ENCODE data around the gene ARMC5. TPM values are rescaled to one million over a fixed set of nuclear protein-coding genes. Genes with fewer than 3 reads are reported as not detected.
A peak's percentile ranks its signal among the peaks of the same experiment; 100 is the strongest.
"Not testable (repeated sequence)": the region's sequence is repeated elsewhere in the genome, so short reads cannot be mapped to it uniquely, and the experiment has no call there.

The ARMC5 gene, protein sequence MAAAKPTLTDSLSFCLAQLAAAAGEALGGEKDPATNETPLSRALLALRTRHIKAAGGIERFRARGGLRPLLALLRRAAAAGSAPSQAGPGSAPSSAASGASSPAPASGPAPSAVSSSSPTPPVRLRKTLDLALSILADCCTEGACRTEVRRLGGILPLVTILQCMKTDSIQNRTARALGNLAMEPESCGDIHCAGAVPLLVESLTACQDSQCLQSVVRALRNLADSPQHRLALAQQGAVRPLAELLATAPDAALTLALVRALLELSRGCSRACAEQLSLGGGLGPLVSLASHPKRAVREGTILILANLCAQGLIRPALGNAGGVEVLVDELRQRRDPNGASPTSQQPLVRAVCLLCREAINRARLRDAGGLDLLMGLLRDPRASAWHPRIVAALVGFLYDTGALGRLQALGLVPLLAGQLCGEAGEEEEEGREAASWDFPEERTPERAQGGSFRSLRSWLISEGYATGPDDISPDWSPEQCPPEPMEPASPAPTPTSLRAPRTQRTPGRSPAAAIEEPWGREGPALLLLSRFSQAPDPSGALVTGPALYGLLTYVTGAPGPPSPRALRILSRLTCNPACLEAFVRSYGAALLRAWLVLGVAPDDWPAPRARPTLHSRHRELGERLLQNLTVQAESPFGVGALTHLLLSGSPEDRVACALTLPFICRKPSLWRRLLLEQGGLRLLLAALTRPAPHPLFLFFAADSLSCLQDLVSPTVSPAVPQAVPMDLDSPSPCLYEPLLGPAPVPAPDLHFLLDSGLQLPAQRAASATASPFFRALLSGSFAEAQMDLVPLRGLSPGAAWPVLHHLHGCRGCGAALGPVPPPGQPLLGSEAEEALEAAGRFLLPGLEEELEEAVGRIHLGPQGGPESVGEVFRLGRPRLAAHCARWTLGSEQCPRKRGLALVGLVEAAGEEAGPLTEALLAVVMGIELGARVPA
- 4.6 and 4.9 TPM in 2 replicates for total RNA-seq (2014; rRNA removed; shearing (Covaris generic))

DNA sequence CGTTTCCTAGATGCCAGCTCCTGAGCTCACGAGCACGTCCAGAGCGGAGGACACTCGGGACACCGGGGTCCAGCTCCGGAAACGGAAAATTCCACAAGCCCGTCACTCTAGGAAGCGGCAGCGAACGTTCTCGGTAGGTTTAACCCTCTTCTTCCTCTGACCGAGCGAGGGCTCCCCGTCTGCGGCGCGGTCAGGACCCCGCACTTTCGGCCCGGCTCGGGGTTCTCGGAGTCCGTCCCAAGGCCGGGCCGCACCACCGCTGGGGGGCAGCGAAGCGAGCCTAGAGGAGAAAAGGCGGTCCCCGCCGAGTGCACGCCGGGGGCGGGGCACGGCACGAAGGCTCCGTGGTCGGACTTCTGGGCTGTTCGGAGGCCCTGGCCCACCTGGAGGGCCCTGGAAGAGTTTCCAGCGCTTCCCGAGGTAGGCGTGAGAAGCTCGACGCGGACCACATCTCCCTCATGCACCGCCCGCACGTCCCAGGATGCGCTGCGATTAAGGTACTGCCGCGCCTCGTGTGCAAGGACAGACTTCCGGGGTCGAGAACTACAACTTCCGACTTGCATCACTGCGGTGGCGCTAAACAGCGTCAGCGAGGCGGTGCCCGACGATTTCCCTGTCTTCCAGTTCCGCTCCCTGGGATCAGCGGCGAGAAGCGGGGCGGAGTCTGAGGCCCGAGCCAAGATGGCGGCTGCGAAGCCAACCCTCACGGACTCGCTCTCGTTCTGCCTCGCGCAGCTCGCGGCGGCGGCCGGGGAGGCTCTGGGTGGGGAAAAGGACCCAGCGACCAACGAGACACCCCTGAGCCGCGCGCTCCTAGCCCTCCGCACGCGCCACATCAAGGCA lies at the start of gene ARMC5:
TSS of gene ARMC5 (plus strand) at position 658 of the 843 bp plus-strand sequence. CDS start at position 682, 24 bp downstream.
- peak; percentile 96 for DNase-seq (ENCODE audit: low read depth)

DNA sequence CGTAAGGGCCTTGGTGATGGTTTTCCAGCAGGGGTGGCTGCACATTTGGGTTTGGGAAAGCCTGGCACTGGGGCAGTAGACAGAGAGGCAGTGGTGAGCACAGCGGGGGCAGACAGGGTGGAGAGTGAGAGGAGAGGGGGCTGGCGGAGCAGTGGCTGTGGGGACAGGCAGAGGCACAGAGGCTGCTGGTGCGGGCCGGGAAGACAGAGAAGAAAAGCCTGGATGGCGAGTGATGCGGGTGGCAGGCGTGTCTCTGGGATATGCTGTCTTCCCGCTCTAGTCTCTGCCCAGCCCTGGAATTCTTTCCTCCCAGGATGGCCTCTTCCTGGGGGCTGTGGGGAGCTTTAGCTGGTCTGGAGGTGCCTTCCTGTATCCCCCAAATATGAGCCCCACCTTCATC lies 49.2 kb upstream of the ARMC5 start:
- no peak for DNase-seq (ENCODE audit: low read depth)

DNA sequence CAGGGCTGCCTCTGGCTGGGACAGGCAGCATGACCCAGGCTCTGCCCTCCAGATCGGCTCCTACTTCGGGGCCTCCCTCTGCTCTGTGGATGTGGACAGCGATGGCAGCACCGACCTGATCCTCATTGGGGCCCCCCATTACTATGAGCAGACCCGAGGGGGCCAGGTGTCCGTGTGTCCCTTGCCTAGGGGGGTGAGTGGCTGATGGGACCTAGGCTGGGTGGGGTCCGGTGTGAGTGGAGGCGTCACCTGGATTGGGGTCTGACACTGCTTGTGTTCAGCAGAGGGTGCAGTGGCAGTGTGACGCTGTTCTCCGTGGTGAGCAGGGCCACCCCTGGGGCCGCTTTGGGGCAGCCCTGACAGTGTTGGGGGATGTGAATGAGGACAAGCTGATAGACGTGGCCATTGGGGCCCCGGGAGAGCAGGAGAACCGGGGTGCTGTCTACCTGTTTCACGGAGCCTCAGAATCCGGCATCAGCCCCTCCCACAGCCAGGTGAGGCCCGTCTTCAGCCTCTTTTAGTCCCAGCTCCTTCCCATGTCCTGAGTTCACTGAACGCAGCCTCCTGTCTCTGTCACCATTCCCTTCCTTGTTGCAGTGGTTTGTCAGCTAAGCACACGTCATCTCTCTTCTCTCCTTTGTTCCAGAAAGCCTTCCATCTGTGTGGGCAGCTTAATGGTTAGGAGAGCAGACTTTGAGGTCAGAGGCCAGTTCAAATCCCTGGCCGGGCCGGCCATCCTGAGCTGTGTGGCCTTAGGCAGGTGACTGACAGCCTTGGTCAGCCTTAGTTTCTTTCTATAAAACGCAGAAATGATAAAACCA lies 48.1 kb upstream of the ARMC5 start:
- DNase-seq (ENCODE audit: low read depth): no peak

DNA sequence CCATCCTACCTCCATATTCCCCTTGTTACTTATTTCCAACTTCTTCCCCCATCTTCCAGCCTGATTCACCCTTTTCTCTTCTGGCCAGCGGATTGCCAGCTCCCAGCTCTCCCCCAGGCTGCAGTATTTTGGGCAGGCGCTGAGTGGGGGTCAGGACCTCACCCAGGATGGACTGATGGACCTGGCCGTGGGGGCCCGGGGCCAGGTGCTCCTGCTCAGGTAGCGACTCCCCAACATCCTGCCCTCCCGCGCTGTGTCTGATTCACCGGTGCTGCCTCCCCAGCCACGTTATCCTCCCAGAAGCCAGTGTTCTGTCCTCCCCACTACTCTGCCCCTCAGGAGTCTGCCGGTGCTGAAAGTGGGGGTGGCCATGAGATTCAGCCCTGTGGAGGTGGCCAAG lies 46.6 kb upstream of the ARMC5 start:
- no peak for DNase-seq (ENCODE audit: low read depth)

DNA sequence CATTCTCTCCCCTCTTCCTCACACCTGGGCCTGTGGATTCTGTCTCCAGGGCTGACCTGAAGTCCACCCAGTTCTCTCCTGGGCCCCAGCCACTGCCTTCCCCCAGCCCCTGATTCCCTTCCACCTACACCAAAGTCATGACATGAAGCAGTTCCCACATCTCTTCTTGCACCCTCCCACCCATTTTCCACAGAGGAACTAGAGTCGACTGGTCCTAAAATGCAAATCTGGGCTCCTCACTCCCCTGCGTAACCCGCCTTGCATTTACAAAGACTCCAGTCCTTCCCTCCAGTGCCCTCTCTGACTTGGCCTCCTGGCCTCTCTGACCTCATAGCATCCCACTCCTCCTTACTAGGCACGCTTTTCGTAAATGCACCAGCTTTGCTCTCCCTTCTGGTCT lies 45.9 kb upstream of the ARMC5 start:
- DNase-seq (ENCODE audit: low read depth): no peak

DNA sequence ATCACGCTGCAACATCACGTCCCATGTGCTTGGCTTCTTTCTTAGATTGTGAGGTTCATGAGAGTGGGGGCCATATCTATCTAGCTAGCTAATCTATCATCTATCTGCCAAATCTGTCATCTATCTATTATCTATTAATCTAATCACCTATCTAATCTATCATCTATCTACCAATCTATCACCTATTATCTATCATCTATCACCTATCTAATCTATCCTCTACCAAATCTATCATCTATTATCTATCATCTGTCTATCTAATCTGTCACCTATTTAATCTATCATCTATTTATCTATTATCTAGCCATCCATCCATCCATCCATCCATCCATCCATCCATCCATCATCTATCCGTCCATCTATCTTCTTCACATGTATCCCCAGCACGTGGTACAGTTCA lies 45.4 kb upstream of the ARMC5 start:
- DNase-seq (ENCODE audit: low read depth): no peak

DNA sequence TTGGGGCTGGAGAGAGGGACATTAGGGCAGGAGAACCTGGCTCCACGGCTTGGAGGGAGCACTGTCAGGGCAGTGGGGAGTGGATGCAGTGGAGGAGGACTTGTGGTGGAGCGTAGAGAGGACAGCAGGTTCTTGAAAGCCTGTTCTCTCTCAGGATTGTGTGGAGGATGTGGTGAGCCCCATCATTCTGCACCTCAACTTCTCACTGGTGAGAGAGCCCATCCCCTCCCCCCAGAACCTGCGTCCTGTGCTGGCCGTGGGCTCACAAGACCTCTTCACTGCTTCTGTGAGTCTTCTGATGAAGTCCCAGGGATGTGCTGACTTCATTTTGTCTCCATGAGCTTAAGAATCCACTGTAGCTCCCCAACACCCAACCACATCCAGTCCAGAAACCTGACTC lies 44.6 kb upstream of the ARMC5 start:
- DNase-seq (ENCODE audit: low read depth): no peak

DNA sequence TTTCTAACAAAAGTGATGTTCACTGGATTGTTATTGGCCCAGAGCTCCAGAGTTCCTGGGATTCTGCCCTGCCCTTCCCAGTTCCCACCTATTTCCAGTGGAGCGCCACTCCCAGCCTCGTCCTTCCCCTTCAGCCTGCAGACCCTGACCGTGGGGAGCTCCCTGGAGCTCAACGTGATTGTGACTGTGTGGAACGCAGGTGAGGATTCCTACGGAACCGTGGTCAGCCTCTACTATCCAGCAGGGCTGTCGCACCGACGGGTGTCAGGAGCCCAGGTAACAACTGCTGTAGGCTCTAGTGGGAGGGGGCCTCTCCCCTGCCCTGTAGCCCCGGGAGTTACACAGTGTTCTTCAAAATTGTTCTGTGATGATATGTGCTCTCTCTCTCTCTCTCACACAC lies 42.9 kb upstream of the ARMC5 start:
- DNase-seq (ENCODE audit: low read depth): no peak

DNA sequence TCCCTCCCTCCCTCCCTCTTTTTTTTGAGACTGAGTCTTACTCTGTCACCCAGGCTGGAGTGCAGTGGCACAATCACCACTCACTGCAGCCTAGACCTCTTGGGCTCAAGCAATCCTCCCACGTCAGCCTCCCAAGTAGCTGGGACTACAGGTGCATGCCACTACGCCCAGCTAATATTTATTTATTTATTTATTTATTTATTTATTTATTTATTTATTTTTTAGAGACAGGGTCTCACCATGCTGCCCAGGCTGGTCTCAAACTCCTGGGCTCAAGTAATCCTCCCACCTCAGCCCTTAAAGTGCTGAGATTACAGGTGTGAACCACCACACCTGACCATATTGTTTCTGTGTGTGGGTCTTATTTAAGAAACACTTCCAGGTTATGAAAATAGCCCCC lies 42.3 kb upstream of the ARMC5 start:
- DNase-seq (ENCODE audit: low read depth): not testable (repeated sequence)

DNA sequence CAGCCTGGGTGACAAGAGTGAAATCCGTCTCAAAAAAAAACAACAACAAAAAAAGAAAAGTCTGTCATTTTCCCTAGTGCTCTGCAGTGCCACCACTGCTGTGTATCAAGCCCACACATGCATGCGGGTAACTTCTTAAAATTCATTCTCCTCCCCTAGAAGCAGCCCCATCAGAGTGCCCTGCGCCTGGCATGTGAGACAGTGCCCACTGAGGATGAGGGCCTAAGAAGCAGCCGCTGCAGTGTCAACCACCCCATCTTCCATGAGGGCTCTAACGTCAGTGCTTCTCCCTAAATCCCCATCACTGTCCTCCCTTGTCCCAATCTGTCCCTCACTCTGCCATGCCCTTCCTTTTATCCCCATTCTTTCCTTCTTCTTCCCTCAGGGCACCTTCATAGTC lies 41.4 kb upstream of the ARMC5 start:
- DNase-seq (ENCODE audit: low read depth): no peak

DNA sequence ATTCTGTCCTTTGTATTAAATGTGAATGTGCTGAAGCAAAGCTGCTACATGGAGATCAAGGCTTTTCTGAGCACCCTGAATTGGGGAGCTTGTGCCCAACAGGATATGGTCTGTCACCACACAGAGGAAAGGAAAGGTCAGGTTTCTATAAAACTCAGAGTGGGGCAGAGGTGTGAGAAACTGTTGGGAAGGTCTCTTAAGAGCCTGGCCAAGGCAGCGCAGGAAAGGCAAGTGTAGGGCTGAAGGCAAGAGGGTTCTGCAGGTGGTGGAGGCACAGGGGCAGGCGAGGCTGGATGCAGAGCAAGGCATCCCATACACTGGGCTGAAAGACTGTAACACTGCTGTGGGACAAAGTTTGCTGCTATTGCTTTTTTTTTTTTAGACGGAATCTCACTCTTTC lies 39.3 kb upstream of the ARMC5 start:
- DNase-seq (ENCODE audit: low read depth): no peak

DNA sequence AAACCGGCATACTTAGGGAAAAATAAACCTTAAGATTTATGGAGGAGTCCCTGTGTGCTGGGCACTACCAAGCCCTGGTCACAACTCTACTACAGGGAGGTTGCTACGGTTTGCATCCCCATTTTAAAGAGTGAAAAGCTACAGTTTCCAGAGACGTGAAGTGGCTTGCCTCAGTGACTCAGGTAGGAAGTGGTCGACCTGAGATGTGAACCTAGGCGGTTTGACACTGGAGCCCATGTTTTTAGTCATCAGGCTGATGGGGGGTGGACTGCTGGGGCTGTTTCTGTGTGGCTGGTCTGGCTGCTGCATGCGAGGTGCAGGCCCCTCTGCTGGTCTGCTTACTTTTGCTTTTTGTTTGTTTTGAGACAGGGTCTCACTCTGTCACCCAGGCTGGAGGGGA lies 37.7 kb upstream of the ARMC5 start:
- DNase-seq (ENCODE audit: low read depth): no peak

DNA sequence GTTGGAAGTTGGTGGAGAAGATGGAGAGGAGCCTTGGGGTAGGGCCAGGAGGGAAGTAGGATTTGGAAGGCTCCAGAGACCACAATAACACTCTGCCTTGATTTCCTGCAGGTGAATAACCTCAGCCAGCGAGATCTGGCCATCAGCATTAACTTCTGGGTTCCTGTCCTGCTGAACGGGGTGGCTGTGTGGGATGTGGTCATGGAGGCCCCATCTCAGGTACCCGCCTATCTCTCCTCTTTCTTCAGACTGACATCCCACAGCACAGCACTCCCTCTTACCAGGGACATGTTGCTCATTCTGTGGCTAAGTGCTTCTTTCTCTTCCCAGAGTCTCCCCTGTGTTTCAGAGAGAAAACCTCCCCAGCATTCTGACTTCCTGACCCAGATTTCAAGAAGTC lies 36.1 kb upstream of the ARMC5 start:
- DNase-seq (ENCODE audit: low read depth): no peak

DNA sequence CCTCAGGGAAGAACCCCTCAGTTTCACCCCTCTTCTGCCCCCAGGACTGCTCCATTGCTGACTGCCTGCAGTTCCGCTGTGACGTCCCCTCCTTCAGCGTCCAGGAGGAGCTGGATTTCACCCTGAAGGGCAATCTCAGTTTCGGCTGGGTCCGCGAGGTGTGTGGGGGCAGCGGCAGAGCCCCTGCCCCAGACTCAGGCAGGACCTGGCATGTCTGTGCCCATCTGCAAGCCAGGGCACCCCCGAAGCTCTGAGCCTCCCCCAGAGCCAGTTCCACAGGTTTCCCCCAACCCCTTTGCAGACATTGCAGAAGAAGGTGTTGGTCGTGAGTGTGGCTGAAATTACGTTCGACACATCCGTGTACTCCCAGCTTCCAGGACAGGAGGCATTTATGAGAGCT lies 35.5 kb upstream of the ARMC5 start:
- no peak for DNase-seq (ENCODE audit: low read depth)

DNA sequence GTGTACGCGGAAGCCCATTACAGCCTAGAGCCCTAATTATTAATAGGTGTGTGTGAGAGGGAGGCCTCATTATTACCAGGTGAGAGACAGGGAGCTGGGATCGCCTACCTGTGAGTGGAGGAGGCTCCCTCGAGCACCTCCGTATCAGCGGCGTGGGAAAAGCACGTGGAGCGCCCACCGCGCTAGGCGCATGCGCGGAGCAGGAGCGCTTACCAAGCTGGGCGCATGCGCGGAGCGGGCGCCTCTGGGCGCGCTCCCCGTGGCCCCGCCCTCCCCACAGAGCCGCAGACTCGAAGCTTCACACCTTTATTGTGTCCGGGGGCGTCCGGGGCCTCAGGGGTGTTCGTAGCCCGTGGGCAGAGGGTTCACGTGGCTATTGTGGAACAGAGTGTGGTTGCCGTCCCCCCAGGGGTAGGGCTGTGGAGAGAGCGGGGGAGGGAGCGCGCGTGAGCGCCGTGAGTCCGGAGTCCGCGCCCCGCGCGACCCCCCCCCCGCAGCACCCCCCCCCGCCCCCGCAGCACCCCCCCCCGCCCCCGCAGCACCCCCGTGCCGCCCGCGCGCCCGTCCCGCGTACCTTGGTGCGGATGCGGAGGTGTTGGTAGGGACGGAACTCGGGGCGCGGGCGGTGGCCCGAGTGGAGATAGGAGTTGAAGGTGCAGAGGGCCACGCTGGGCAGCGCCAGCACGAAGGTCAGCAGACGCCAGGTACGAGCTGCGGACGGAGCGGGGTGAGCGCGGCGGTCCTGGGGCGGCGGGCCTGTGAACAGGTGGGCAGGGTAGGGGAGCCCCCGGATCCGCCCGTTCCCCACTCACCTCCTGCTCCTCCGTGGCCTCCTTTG lies 31.6 kb upstream of the ARMC5 start:
- DNase-seq (ENCODE audit: low read depth): peak; percentile 18

DNA sequence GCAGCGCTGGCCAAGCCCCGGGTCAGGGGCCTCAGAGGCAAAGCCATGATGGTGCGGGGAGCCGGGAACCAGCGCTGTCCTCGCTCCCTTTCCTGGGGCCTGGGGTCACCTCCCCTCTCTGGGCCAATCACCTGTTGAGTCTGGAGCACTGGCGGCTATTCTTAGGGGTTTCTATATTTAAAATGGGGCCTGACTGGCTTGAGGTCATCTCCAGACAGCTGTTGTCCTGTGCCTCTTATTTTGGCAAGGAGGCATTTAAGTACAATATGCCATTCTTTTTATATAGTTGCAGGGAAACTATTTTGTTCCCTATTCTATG lies 31.1 kb upstream of the ARMC5 start, which contains the start of gene COX6A2:
TSS of gene COX6A2 (minus strand) at position 82 of the 319 bp plus-strand sequence. CDS start at position 47, 35 bp downstream.
- no peak for DNase-seq (ENCODE audit: low read depth)

DNA sequence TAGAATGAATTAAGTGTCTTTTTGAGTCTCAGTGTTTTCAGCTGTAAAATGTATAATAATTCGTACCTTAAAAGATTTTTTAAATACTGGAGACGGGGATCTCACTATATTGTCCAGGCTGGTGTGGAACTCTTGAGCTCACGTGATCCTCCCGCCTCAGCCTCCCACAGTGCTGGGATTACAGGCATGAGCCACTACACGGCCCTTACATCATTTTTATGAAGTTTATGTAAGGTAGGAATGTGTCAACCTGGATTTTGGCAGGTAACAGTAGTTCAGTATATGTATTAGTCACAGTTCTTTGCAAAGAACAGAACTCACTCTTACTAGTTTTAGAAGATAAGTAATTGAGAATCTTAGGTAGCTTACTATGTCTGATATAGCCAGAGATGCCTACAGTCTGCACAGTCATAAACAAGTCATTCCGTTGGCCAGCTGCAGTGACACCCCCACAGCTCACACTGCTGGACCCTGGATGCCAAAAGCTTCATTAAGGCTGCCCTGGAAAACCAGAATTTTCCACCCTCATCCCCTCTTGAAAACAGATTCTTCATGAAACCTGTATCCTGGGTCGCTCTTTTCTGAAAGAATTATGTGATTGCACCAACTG lies 30.6 kb upstream of the ARMC5 start:
- DNase-seq (ENCODE audit: low read depth): no peak

DNA sequence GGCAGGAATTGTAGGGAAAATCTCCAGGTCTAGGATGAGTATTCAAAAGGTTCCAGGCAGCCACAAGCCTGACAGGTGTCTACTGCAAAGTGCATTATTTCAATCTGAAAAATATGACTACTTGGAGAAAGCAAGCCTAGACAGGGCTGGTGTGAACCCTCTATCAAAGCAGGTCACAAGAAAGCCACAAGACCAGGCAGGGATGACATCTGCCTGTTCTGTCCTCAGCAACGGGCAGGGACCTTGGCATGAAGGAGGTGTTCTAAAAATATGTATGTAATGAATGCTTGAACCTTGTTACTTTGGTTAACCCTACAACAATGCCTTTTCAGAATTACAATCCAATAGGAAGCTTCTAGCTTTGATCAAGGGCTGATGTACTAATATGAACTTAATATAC lies 30.0 kb upstream of the ARMC5 start:
- DNase-seq (ENCODE audit: low read depth): no peak

DNA sequence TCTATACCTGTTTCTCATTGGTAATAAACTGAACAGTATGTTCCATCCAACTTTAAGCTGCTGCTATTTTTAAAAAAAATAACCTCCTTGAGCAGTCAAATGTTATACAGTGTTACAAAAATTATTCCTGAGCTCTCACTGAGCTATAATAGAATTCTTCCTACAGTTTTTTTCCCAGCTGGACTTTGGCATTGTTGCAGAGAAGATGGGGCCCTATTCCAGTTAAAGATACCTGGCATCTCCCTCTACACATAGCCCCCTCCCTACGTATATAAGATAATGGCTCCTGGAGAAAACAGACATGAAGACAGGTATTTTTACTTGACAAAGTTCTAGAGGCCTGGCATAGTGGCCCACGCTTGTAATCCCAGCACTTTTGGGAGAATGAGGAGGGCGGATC lies 29.5 kb upstream of the ARMC5 start:
- no peak for DNase-seq (ENCODE audit: low read depth)

Measured in RPMI7951 (cell line).